GM21576 (cell line): ENCODE measurements around the gene MTM1.

Experiments
- ATAC-seq: cut with Tn5 transposase; IDR thresholded peaks from one replicate; pipeline ENCODE4 v1.9.1; 2021; ENCODE audit warnings: mild to moderate bottlenecking, moderate library complexity; ENCODE audit not compliant: unreplicated experiment

Gene MTM1

DNA sequence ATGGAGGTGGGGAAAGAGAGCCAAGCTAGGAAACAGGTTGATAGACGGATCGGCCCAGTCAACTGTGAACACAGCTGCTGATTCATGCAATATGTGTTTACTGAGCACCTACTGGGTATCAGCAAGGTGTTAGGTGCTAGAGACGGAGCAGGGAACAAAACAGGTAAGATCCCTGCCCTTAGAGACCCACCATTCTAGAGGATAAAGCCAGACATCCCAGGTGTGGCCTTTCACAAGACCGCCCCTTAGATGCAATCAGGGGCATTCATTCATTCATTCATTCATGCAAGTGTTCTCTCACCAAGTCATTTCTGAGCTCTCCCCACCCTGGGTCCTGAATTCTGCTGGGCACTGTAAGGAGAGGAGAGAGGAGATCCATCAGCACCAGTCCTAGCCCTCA is 20.2 kb upstream of the MTM1 start:
- no peak for ATAC-seq

DNA sequence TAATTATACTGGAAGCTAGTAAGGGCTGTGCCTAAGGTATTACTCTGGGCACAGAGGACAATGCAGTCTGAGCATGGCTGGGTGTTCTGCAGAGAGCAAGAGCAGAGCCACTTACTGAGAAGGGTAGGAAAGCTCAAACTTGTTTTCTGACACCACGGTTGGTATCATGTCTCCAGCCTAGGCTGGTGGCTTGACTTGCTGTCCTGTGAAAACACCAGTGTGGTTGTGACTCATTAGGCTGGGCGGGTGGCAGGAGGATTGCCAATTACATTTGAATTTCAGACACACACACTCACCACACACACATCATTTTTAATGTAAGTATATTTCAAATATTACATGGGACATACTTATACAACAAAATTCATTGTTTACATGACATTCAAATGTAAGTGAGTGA is 19.7 kb upstream of the MTM1 start:
- no peak for ATAC-seq

DNA sequence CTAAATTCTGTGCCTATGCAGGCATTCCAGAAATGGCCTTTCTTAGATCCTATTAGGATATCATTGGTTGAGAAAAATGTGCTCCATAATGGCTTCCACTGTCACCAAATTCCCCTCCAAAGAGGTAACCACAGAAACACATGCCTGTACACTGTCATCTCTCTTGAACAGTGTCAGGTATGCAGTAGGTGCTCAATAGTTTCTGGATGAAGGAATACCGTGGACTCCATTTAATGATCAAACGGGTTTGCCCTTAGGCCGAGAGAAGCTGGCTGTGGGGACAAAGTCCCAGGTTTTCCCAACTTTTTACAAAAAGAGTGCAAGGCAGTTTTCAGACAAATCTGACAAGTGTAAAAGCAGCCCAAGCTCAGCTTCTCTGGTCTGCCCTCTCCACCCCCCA is 16.5 kb upstream of the MTM1 start:
- ATAC-seq: no peak

DNA sequence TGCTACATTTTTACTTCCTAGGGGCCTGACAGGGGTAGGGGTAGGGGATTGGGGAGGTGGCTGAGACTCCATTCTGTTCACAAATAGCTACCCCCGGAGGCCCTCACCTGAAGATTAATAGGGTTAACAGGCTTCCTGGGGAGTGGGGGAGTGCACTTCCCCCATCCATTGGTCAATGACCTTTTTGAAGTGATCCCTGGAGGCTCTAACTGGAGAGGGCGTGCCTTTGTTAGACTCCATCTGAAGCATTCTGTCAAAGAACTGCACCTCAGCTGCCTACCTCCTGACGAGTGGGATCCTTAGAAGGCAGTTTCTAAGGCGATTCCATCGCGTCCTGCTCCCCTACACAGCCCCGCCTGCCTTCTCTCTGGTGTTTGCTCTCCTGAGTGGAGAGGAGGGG is 10.0 kb upstream of the MTM1 start:
- ATAC-seq: no peak

DNA sequence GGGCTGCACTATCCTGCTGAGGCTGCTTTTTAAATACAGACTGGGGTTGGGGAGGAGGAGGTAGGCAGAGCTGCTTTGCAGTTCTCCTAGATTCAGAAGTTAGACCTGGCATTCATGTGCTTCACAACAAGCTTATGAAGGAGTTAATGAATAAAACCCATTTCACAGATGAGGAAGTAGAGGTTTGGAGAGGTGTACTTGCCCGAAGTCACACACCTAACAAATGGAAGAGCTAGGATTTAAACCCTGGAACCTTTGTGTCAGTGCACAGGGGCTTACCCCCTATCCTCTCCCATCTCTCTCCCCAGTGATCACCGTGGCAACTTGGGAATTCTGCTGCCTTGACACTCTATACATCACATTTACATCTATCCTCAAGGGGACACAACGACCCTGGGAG is 3.6 kb upstream of the MTM1 start:
- no peak for ATAC-seq

DNA sequence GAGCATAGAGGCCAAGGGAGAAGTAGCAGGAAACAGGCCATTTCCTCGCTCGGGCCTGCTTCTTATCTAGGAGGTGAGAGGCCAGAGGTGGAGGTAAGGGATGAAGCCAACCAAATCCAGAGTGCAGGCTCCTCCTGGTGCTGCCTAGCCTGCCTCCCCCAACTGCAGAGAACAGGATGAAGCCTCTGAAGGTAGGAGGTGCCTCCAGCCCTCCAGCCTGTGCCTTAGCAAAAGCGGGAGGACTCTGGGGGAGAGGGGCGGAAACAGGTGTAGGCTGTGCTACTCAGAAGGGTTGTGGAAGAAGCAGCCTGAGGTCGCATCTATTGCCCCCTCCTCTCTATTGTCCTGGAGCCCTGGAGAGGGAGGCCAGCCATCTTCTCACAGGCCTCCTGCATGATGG is 2.9 kb upstream of the MTM1 start:
- no peak for ATAC-seq

DNA sequence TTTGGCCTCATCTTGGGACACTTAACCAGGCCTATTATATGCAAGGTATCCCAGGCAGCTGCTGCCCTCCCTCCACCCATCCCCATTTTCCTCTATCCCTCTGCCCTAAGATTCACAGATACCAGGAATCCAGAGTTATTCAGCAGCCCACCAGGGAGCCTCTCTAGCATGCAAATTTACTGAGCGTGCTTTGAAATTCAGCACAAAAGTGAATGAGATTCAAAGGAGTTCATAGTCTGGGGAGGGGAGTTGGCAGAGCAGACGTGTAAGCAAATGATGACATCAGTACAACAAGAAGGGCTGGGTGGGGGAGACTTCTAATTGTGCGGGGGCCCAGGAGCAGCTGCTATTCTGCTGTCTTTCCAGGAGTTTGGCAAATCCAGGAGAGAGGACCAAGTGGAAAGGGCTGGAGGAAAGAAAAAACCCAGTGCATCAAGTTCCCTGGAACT is 1.7 kb upstream of the MTM1 start:
- ATAC-seq: no peak

DNA sequence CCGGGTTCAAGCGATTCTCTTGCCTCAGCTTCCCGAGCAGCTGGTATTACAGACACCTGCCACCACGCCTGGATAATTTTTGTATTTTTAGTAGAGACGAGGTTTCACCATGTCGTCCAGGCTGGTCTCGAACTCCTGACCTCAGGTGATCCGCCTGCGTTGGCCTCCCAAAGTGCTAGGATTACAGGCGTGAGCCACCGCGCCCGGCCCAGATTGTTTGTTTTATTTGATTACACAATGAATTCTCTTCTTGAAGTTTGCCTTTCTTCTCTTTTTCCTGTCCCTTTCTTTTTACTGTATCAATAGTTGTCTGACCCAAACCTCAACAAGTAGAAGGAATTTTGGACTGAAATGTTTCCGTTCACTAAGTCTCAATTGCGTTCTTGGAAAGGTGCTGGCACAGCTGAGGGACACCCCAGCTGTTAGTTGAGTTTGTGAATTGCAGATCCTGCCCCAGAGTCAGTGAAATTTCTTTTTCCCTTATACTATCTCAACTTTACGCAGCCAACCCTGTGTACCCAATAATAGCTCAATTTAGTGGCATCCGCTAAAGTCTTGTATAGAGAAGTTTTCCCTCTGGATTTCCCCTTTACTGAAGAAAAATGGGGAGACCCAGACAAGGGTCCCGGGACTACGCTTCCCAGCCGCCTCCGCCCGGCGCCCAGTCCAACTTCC is 639 bp upstream of the MTM1 start:
- no peak for ATAC-seq

DNA sequence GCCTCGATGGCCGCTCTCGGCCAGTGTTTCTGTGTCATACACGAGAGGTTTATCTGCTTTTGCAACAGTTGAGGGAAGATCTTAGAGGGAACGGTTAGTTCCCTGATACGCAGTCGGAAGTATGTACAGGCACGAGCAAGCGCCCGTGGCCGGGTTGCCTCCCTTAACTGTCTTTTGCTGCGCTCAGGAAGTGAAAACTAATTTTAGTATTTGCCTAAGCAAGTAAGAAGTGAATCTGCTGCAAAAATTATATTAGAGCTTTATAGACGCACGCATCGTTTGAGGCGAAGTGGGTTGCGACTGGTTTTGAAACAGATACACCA is 695 bp downstream of the MTM1 start:
- ATAC-seq: peak; percentile 31

DNA sequence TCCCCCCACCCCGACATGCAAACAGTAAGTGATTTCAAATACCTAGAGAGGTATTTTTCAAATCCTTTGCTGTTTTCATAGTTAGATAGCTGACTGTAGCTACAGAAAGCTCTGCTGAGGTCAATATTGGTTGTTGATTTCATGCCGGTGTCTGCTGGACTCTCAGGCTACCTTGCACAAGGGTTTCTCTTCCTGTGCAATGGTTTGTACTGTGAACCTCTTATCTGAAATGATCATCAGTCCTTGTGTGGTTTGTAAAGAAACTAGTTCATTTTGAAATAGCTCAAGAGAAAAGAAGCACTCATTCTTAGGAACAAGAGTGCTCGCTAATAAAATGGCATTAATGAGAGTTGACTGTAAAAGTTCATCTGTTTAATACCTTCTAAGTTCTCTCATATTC is 2.1 kb downstream of the MTM1 start:
- no peak for ATAC-seq

DNA sequence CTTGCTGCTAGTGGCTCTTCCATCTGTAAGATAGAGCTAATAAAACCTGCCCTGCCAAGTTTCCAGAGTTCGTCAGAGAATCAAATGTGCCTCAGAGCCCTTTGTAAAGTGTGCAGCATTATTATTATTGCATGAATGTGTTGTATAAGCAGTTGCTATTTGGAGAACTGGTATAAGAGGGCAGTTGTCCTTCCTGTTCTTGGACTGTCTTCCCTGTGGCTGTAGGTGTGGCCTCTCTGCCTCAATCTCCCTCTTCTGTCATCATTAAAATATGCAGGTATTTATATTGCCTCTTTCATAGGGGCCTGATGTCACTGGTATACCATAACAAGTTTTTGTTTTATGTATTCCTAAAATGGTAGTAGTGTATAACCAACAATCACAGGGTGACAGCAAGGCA is 3.8 kb downstream of the MTM1 start:
- no peak for ATAC-seq

DNA sequence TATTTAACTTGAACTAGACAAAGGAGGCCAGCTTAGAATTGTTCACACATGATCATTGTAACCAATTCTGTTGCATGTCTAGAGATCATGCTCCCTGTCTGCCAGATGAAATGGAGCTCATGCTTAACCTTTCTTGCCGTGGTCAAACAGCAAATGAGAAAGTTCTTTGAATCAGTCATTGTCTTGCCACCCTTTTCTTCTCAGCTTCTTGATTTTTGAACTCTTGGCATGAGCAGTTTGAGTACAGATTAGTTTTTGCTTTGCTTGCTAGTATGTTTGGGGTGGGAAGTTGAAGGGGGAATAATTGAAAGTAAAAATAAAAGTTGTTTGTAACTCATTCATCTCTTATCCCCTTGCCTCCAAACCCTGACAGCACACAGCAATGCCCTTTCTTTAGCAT is 4.7 kb downstream of the MTM1 start:
- no peak for ATAC-seq

DNA sequence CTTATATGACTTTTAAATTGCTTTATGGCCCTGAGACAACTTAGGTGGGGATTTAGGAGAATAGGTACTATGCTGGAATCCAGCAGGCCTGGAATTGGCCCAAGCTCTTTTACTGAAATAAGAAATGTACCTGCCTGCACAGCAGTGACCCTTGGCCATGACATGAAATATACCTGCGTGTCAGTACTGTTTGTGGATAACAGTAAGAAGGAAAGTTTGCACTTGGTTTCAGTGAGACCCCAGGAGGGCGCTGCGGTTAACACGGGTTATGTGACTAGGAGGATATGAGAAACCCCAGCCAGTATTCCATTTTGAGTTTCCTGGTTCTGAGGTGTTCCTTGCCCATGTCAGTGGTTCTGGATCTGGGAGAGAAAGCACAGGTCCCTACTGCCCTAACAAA is 5.3 kb downstream of the MTM1 start:
- no peak for ATAC-seq

DNA sequence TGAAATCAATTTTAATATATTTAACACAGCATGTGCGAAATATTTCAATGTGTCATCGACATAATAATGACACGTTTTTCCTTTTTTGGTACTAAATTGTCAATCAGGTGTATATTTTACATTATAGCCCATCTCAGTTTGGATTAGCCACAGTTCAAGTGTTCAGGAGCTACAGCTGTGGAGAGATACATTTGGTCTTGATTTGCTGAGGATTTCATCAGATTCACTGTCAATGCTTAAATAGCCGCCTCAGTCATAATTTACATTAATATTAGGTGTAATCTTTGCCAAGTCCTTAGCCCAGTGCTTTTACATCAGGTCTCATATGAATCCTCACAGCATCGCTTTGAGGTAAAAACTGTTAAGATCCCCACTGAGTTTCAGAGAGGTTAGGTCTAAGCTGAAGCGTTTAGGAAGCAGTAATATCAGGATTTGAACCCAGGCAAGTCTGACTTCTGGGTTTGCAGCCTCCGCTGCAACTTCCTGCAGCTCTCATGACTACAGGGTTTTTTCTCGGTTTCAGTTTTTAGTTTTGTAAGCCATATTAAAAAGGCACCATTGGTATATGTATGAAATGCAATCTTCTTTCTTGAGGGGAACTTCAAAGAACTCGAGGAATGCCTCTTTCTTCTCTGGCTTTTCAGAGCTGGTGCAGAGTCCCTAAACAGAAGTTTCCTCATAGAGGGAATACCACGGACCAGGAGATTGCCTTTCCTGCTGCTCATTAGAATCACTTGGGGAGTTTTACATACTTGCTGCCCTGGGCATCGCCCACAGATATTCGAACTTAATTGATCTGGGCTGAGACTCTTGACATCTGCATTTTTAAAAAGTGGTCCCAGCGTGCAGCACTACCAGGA is 6.4 kb downstream of the MTM1 start:
- ATAC-seq: peak; percentile 67

DNA sequence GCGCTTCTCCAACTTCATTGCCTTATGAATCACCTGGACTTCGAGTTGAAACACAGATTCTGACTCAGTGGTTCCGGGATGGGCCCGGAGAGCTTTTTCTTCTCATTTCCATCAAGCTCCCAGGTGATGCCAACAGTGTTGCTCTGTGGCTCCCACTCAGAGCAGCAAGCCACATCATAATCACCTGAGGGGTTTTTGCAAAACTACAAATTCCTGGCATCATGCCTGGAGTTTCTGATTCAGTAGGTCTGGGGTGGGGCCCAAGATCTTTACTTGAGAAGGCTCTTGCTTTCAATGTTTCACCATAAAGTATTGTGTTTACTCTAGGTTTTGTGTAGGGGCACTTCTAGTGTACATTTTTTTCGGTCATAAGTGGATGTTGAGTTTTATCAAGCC is 7.0 kb downstream of the MTM1 start:
- no peak for ATAC-seq

DNA sequence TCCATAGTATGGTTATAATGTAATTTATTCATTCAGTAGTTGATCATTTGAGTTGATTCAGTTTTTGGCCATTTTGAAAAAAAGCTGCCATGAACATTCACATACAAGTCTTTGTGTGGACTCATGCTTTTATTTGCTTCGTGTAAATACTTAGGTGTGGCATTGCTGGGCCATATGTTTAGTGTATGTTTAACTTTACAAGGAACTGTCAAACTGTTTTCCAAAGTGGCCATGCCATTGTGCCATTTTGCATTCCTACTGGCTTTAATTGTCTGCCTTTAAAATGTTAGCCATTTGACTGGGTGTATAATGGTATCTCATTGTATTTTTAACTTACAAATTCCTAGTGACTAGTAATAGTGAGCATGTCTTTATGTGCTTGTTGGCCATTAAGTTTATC is 8.8 kb downstream of the MTM1 start:
- ATAC-seq: no peak

DNA sequence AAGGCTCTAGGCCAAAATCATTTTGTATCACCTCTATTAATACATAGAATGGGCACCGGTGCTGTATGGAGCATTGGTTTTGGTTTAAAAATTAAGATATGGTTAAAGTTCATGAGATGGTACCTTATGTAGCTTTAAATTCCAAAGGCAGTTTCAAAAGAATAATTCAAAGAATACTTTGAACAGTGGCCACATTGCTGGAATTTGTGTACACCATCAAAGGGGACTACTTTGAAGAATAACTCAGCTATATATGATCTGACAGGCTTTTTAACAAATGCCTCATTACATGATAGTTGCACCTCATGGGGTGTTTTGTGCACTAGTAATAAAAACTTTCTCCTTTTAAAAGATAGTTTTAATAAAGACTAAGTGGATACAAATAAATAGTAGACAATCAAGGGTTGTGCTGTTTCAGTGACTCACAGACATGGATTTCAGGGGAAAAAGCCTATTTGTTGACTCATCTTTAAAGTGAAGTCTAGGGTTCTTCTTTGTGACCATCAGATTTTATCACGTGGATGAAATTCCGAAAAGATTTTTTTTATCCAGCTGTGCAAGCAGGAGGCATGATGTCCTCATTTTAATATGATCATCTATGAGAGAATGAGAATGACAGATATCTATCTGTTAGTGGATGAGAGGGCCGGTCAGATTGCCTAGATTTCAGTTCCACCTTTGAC is 12.8 kb downstream of the MTM1 start:
- no peak for ATAC-seq

DNA sequence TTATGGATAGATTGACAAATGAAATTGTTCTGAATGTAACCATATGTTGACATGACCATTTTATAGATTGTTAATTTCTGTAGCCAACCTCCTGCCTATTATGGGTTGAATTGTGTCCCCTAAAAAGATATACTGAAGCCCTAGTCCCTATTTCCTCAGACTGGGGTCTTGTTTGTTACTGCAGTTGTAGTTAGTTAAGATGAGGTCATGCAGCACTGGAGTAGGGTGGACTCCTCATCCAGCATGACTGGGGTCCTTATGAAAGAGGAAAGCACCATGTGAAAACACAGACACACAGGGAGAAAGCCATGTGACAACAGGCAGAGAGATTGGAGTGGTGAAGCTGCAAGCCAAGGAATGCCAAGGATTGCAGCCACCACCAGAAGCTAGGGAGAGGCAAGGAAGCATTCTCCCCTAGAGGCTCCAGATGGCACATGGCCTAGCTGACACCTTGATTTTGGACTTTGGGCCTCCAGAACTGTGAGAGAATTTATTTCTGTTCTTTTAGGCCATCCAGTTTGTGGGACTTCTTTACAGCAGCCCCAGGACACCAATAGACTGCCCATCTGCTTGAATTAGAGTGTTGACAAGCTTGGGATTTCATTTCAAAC is 14.0 kb downstream of the MTM1 start:
- no peak for ATAC-seq

DNA sequence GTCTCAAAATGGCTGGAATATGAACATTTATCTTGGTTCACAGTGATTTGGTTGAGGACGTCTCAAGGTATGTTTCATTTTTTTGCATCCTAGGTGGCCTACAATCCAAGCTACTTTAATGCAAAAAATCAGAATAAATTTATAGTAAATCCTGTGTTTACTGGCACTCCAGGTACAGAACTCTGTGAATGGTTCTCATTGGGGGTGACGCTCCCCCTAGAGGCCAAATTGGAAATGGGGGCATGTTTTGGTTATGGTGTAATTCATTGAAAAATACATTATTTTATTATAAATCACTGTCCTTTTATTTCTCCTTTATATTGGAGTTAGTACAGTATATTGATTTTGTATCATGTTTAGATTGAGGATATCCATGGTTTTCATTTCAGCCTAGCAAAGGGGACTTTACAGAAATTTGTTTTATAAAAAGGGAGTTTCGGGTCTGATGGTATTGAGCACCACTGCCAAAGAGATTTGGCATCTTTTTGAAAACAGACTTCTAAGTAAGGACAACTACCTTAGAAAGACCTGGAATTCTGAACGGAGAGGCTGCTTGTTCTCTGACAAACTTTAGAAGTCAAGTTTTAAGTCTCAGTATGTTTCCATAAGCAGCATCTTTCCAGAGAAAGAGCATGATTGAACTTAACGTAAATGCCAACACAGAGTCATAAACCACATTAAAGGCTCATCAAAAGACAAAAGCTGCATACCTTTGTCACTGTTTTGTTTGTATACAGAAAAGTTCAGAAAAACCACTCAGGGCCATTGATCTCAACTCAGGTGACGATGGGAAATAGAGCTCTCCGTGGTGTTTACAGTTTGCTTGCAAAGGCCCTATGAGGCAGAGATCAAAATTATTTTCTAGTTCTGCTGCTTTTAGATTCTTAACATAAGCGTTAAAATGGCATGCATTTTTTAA is 19.4 kb downstream of the MTM1 start:
- ATAC-seq: no peak

DNA sequence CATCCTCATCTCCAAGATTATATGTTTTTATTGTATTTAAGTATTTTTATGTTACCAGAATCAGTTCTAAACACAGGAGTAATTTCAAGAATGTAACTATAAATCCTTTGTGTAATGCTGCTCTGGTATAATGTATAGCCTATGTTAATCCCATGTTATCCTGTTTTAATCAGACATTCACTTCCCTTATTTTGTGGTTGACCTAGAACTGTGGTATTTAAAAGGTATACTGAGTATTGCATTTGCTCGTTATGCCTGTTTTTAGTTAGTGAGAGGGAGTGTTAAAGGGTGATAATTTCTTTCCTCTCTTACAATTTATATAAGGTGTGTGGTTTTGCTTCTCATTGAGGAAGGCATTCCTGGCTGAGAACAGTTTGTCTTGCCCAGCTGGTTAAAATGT is 26.2 kb downstream of the MTM1 start:
- ATAC-seq: no peak

DNA sequence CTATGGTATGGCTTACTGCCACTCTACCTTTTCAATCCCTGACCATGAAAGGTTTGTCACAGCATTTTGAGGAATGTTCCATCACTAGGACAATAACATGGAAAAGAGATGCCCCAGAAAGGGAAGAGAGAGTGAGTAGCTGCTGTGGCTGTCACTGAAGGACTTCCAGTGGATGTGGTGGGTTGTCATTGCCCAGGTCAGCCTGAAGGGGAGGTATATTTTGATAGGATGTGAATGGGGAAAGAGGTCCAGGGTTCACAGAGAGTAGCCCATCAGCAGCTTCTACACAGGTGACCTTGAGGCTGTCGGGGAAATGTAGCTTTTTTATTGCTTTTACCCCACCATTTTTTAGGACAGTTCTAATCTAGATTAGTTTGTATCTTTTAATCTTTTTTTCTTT is 30.8 kb downstream of the MTM1 start:
- ATAC-seq: no peak
